ENCODE results near the gene RAB8B.

Gene RAB8B

DNA sequence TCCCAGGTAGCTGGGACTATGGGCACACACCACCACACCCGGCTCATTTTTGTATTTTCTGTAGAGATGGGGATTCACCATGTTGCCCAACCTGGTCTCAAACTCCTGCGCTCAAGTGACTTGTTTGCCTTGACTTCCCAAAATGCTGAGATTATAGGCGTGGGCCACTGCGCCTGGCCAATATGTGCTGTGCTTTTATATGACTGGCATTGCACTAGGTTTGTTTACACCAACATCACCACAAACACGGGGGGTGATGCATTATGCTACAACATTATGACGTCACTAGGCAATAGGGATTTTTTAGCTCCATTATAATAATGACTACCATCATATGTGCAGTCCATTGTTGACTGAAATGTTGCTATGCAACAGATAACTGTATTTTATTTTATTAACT is 94.9 kb downstream of the RAB8B start:
- Histone ChIP-seq H3K79me2 (ENCODE audit: low read length) (no peaks in the 10 kb centered on the region), H2AFZ (ENCODE audit: low read length) (no peak overlapping the region), H3K4me1 (ENCODE audit: low read length) (no peaks in the 10 kb centered on the region), H3K27ac (ENCODE audit: low read length) (no peak overlapping the region), H3K36me3 (replicated peaks; ENCODE audit: insufficient read depth, low read length) (no peaks in the 10 kb centered on the region), H3K9me3 (replicated peaks; ENCODE audit: insufficient read depth, low read length) (no peaks in the 10 kb centered on the region), H3K4me3 (ENCODE audit: low read length) (no peak overlapping the region), H3K4me2 (ENCODE audit: low read depth, low read length) (no peak overlapping the region), H3K9me2 (replicated peaks; ENCODE audit: insufficient read depth, low read length) (no peaks in the 10 kb centered on the region), H3F3A (ENCODE audit: insufficient read depth, low read length) (no peaks in the 10 kb centered on the region), H4K20me1 (ENCODE audit: insufficient read depth, low read length) (no peaks in the 10 kb centered on the region), H3K27me3 (replicated peaks; ENCODE audit: insufficient read depth, low read length) (no peaks in the 10 kb centered on the region), H3K9ac (ENCODE audit: low read length) (no peak overlapping the region)
- no peak for TF ChIP-seq EZH2 (optimal IDR thresholded peaks at IDR 0.05; ENCODE audit: low read depth, low read length)
- TF ChIP-seq, protein P1, sequence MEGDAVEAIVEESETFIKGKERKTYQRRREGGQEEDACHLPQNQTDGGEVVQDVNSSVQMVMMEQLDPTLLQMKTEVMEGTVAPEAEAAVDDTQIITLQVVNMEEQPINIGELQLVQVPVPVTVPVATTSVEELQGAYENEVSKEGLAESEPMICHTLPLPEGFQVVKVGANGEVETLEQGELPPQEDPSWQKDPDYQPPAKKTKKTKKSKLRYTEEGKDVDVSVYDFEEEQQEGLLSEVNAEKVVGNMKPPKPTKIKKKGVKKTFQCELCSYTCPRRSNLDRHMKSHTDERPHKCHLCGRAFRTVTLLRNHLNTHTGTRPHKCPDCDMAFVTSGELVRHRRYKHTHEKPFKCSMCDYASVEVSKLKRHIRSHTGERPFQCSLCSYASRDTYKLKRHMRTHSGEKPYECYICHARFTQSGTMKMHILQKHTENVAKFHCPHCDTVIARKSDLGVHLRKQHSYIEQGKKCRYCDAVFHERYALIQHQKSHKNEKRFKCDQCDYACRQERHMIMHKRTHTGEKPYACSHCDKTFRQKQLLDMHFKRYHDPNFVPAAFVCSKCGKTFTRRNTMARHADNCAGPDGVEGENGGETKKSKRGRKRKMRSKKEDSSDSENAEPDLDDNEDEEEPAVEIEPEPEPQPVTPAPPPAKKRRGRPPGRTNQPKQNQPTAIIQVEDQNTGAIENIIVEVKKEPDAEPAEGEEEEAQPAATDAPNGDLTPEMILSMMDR (IDR thresholded peaks at IDR 0.05; ENCODE audit: low read length), result no peak
- no peak for TF ChIP-seq EZH2phosphoT487 (IDR thresholded peaks at IDR 0.05; ENCODE audit: low read length)
- no peak for DNase-seq

DNA sequence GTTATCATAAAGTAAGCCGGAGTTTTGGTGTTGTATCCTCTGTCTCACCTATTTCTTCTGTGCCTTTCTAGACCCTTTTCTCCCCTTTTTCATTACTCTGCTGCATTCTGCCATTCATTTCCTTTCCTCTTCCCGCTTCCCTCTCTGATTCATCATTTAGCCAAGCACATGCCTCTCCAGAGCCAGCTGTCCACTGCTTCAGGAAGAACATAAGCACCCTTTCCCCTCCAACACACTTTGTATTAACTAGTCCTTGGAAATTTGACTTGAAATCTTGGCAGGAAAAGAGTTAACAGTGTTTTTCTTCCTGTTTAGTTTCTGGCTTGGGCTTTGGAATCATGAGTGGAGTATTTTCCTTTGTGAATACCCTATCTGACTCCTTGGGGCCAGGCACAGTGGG is 97.7 kb downstream of the RAB8B start:
- Histone ChIP-seq H3F3A (ENCODE audit: insufficient read depth, low read length) (no peaks in the 10 kb centered on the region), H3K9me2 (replicated peaks; ENCODE audit: insufficient read depth, low read length) (no peaks in the 10 kb centered on the region), H3K27me3 (replicated peaks; ENCODE audit: insufficient read depth, low read length) (no peaks in the 10 kb centered on the region), H3K36me3 (replicated peaks; ENCODE audit: insufficient read depth, low read length) (no peaks in the 10 kb centered on the region), H3K79me2 (ENCODE audit: low read length) (no peaks in the 10 kb centered on the region), H3K27ac (ENCODE audit: low read length) (no peak overlapping the region), H4K20me1 (ENCODE audit: insufficient read depth, low read length) (no peaks in the 10 kb centered on the region), H3K9ac (ENCODE audit: low read length) (no peak overlapping the region), H2AFZ (ENCODE audit: low read length) (no peak overlapping the region), H3K4me1 (ENCODE audit: low read length) (no peaks in the 10 kb centered on the region), H3K4me2 (ENCODE audit: low read depth, low read length) (no peak overlapping the region), H3K4me3 (ENCODE audit: low read length) (no peak overlapping the region), H3K9me3 (replicated peaks; ENCODE audit: insufficient read depth, low read length) (no peaks in the 10 kb centered on the region)
- TF ChIP-seq, protein P1 (IDR thresholded peaks at IDR 0.05; ENCODE audit: low read length), result no peak
- TF ChIP-seq EZH2 (optimal IDR thresholded peaks at IDR 0.05; ENCODE audit: low read depth, low read length), result no peak
- TF ChIP-seq EZH2phosphoT487 (IDR thresholded peaks at IDR 0.05; ENCODE audit: low read length), result no peak
- no peak for DNase-seq

DNA sequence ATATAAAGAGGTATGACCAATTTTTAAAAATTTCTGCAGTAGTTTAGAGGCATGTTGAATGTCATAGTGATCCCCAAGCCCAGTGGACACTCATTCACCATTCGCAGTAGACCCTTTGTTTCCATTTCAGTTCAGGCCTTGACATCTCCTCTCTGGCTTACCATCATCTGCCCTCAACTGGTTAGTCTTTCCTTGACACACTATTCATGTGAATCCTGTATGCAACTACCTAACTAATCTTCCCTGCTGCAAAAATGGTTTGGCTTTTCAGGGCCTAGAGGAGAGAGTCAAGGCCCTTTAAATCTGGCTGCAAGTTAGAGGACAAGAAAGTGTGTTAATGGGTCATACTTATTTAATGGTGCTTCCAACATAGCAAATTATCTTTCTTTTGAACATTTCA is 98.9 kb downstream of the RAB8B start:
- peak overlapping the region; percentile 42 for H2AFZ ChIP-seq (ENCODE audit: low read length)
- H3K9me3 ChIP-seq (replicated peaks; ENCODE audit: insufficient read depth, low read length), result no peaks in the 10 kb centered on the region
- H3K79me2 ChIP-seq (ENCODE audit: low read length), result no peaks in the 10 kb centered on the region
- H3K36me3 ChIP-seq (replicated peaks; ENCODE audit: insufficient read depth, low read length), result no peaks in the 10 kb centered on the region
- no peaks in the 10 kb centered on the region for H4K20me1 ChIP-seq (ENCODE audit: insufficient read depth, low read length)
- no peaks in the 10 kb centered on the region for H3K27me3 ChIP-seq (replicated peaks; ENCODE audit: insufficient read depth, low read length)
- no peaks in the 10 kb centered on the region for H3K9me2 ChIP-seq (replicated peaks; ENCODE audit: insufficient read depth, low read length)
- H3K4me3 ChIP-seq (ENCODE audit: low read length), result no peak overlapping the region
- no peak for TF ChIP-seq EZH2phosphoT487 (IDR thresholded peaks at IDR 0.05; ENCODE audit: low read length)
- TF ChIP-seq, protein P1 (IDR thresholded peaks at IDR 0.05; ENCODE audit: low read length), result no peak
- no peak for TF ChIP-seq EZH2 (optimal IDR thresholded peaks at IDR 0.05; ENCODE audit: low read depth, low read length)
- H3K27ac ChIP-seq (ENCODE audit: low read length), result no peak overlapping the region
- no peak overlapping the region for H3K9ac ChIP-seq (ENCODE audit: low read length)
- no peak for DNase-seq
- H3K4me2 ChIP-seq (ENCODE audit: low read depth, low read length), result peak overlapping the region; percentile 25
- H3K4me1 ChIP-seq (ENCODE audit: low read length), result no peaks in the 10 kb centered on the region
- H3F3A ChIP-seq (ENCODE audit: insufficient read depth, low read length), result no peaks in the 10 kb centered on the region

All from MM.1S (cell line).